Measurements from ENCODE around the gene LTC4S. TPM values are rescaled to one million over a fixed set of nuclear protein-coding genes. Genes with fewer than 3 reads are reported as not detected.

Gene LTC4S
- total and polyA plus RNA-seq, 8 donors, result 3.3 to 21.0 (median 8.4) TPM; not detected in 1

DNA sequence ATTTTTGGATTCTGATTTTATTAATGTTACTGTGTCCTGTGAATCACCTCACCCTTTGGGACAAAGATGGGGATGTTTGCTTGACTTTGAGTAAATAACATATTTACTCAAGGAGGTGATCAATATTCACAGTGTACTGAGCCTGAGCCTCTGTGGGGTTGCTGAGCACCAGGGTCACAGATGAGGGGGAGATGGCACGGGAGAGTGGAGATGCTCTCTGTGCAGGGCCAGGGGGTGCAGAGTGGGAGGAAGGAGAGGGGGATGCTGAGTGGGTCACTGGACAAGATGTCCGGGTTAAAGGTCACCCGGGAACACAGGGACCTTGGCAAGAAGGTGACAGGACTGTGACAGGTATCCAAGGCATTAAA lies 30.9 kb downstream of the LTC4S start:
- DNase-seq, result no peak
- no peaks in the 10 kb centered on the region for H3K9me3 ChIP-seq
- intact Hi-C loops (cut with DNase I; ENCODE audit: low total_unique reads), result no loop called here
- peaks cover 64 to 78% (median 75%) of the 10 kb centered on the region in 4 donors for H3K36me3 ChIP-seq
- no peaks in the 10 kb centered on the region for H3K27me3 ChIP-seq
- H3K4me3 ChIP-seq, result peak overlapping the region in 2 of 4 donors; percentile 15 to 96
- WGBS, 5 donors, result 61 to 75% (median 64%) methylated on average over 3 of the region's 3 CpGs
- TF ChIP-seq, protein P1, sequence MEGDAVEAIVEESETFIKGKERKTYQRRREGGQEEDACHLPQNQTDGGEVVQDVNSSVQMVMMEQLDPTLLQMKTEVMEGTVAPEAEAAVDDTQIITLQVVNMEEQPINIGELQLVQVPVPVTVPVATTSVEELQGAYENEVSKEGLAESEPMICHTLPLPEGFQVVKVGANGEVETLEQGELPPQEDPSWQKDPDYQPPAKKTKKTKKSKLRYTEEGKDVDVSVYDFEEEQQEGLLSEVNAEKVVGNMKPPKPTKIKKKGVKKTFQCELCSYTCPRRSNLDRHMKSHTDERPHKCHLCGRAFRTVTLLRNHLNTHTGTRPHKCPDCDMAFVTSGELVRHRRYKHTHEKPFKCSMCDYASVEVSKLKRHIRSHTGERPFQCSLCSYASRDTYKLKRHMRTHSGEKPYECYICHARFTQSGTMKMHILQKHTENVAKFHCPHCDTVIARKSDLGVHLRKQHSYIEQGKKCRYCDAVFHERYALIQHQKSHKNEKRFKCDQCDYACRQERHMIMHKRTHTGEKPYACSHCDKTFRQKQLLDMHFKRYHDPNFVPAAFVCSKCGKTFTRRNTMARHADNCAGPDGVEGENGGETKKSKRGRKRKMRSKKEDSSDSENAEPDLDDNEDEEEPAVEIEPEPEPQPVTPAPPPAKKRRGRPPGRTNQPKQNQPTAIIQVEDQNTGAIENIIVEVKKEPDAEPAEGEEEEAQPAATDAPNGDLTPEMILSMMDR (IDR thresholded peaks at IDR 0.05), result no peak
- no peak for TF ChIP-seq EP300 (IDR thresholded peaks at IDR 0.05)
- no peak for TF ChIP-seq POLR2A (IDR thresholded peaks at IDR 0.05)
- TF ChIP-seq POLR2AphosphoS5 (IDR thresholded peaks at IDR 0.05), result no peak
- H3K4me1 ChIP-seq, result peaks cover 43 to 84% (median 77%) of the 10 kb centered on the region in 4 donors
- peak overlapping the region in 1 of 5 donors; percentile 12 for H3K27ac ChIP-seq

DNA sequence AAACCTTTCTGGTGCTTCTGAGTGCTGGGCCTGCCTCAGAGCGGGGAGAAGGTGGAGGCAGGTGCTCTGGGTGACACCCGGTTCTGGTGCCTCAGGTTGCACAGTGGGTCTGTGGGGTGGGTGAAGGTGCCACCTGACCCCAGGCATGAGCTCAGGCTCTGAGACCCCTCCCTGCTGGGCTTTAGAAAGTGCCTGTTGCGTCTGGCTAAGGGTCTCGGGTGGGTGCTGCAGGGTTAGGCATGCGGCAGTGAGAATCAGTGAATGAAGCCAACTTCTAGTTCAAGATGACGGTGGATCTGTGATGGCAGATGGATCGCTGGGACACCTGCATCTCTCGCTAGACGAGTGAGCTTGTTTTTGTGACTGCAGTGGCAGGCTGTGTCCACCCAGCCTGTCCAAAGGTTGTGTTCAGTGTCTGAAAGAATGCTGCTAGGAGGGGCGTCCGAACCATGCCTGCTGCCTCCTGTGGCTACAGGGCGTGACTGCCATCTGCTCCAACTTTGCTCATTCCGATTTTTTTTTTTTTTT lies 31.9 kb downstream of the LTC4S start:
- Histone ChIP-seq H3K27ac (peak overlapping the region in 1 of 5 donors; percentile 59), H3K36me3 (peaks cover 73 to 88% (median 85%) of the 10 kb centered on the region in 4 donors), H3K4me1 (peaks cover 36 to 84% (median 73%) of the 10 kb centered on the region in 4 donors), H3K4me3 (peak overlapping the region in 2 of 4 donors; percentile 15 to 96), H3K27me3 (no peaks in the 10 kb centered on the region), H3K9me3 (no peaks in the 10 kb centered on the region)
- intact Hi-C loops (cut with DNase I; ENCODE audit: low total_unique reads), result no loop called here
- DNase-seq, result peak in 1 of 2 donors; percentile 61
- TF ChIP-seq EP300 (IDR thresholded peaks at IDR 0.05) (no peak), POLR2AphosphoS5 (IDR thresholded peaks at IDR 0.05) (peak in 1 of 3 donors; percentile 3)
- 56 to 76% (median 64%) methylated on average over 13 of the region's 13 CpGs for WGBS, 5 donors

DNA sequence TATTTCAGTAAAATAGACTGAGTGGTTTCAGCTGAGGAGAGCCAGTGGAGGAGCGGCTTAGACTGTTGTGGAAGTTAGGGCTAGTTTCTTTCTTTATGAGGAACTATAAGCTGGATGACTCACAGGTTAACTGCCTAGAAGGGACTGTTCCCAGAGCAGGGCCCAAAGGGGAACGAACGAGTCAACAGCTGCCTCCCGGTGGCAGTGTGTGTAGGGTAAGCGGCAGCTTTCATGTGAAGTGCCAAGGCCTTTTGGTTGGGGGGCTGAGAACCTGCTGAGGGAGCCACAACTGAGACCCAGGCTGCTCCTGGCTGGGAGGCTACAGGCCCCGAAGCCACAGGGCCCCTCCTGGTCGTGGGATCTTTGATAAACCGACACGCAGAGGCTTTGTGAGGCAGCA lies 33.9 kb downstream of the LTC4S start:
- H3K36me3 ChIP-seq, result peaks cover 93 to 100% (median 100%) of the 10 kb centered on the region in 4 donors

DNA sequence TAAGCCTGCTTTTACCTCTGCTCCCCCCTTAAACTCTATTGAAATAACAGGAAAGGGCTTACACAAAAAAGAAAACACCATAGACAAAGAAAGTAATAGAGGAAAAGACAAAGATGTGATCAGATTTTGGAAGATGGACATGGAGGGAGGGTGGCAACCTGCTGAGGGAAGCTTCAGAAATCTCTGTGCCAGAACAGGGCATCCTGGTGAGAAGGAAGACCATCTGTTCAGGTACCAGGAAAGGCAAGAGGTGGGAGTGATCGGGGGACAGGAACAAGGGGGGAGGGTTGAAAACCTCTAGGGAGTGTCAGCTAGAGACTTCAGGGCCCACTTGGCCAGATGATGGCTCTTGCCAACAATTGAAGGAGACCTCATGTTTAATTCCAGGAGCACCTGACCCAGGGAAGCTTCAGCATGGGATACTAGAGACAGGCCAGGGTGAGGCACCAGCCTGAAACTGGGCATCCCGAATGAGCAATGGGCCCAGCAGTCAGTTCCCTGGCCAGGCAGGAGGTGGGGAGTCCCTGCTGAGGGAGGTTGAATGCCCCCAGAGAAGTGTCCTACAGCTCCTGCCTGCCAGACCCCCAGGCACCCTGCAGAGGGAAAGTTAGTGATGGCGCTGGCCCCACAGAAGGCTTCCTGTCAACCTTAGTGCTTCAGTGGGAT lies 35.1 kb downstream of the LTC4S start:
- 90 to 95% (median 93%) methylated on average over 3 of the region's 3 CpGs for WGBS, 5 donors
- no peak overlapping the region for H3K4me3 ChIP-seq
- no peaks in the 10 kb centered on the region for H3K27me3 ChIP-seq
- no peak for DNase-seq
- H3K9me3 ChIP-seq, result no peaks in the 10 kb centered on the region
- intact Hi-C loops (cut with DNase I; ENCODE audit: low total_unique reads), result no loop called here
- peak in 1 of 3 donors; percentile 11 for TF ChIP-seq POLR2AphosphoS5 (IDR thresholded peaks at IDR 0.05)
- no peak for TF ChIP-seq POLR2A (IDR thresholded peaks at IDR 0.05)
- H3K27ac ChIP-seq, result peak overlapping the region in 4 of 5 donors; percentile 5 to 59 (median 42)
- H3K4me1 ChIP-seq, result peaks cover 19 to 92% (median 54%) of the 10 kb centered on the region in 4 donors
- H3K36me3 ChIP-seq, result peaks cover 99 to 100% (median 100%) of the 10 kb centered on the region in 4 donors

More for the DNA sequence above, 33.9 kb downstream of the LTC4S start:
- Histone ChIP-seq H3K27ac (peak overlapping the region in 4 of 5 donors; percentile 45 to 61 (median 58)), H3K4me1 (peaks cover 30 to 94% (median 66%) of the 10 kb centered on the region in 4 donors), H3K27me3 (no peaks in the 10 kb centered on the region), H3K9me3 (no peaks in the 10 kb centered on the region), H3K4me3 (peak overlapping the region in 1 of 4 donors; percentile 7)
- 48 to 69% (median 54%) methylated on average over 7 to 9 of the region's 9 CpGs for WGBS, 5 donors
- peak in 1 of 2 donors; percentile 72 for DNase-seq
- TF ChIP-seq, protein P1 (IDR thresholded peaks at IDR 0.05), result no peak
- TF ChIP-seq POLR2A (IDR thresholded peaks at IDR 0.05) (no peak), EP300 (IDR thresholded peaks at IDR 0.05) (no peak), POLR2AphosphoS5 (IDR thresholded peaks at IDR 0.05) (peak in 1 of 3 donors; percentile 43)
- intact Hi-C loops (cut with DNase I; ENCODE audit: low total_unique reads), result no loop called here

DNA sequence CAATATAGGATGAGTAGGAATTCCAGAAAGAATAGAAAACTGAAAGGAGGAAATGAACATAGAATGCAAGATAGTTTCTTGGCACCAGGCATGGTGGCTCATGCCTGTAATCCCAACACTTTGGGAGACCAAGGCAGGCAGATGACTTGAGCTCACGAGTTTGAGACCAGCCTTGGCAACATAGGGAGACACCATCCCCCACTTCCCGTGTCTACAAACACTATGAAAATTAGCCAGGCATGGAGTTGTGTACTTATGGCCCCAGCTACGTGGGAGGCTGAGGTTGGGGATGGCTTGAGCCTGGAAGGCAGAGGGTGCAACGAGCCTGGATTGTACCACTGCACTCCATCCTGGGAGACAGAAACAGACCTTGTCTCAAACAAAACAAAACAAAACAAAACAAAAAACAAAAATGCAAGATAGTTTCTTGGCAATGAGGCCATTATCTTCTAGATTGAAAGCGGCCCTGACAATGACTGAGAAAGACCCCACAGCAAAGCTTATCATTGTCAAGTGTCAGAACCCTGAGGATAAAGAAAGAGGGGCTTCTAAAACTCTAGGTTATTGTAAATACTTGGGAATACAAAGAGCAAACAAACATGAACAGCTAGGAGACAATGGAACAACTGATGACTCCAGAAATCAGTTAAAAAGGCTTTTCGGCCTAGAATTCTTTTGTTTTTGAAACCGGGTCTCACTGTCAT lies 36.1 kb downstream of the LTC4S start:
- H3K9me3 ChIP-seq, result no peaks in the 10 kb centered on the region
- no peak for TF ChIP-seq EP300 (IDR thresholded peaks at IDR 0.05)
- peak in 1 of 3 donors; percentile 52 for TF ChIP-seq POLR2AphosphoS5 (IDR thresholded peaks at IDR 0.05)
- TF ChIP-seq, protein P1 (IDR thresholded peaks at IDR 0.05), result no peak
- no peak for TF ChIP-seq POLR2A (IDR thresholded peaks at IDR 0.05)
- DNase-seq, result no peak
- H3K36me3 ChIP-seq, result peaks cover 93 to 97% (median 97%) of the 10 kb centered on the region in 4 donors
- peak overlapping the region in 1 of 5 donors; percentile 58 for H3K27ac ChIP-seq
- H3K4me1 ChIP-seq, result peaks cover 9 to 82% (median 44%) of the 10 kb centered on the region in 4 donors
- H3K27me3 ChIP-seq, result no peaks in the 10 kb centered on the region
- WGBS, 5 donors, result 72 to 84% (median 80%) methylated on average over 7 of the region's 7 CpGs
- intact Hi-C loops (cut with DNase I; ENCODE audit: low total_unique reads), result no loop called here
- H3K4me3 ChIP-seq, result no peak overlapping the region

All from stomach (tissue), 9 donors.